ENCODE results near the gene KLF11.

- TF ChIP-seq CTCF (IDR thresholded peaks at IDR 0.05; ENCODE audit: insufficient read depth, low read length) (no peak), SPI1 (IDR thresholded peaks at IDR 0.05; ENCODE audit: borderline replicate concordance, low read depth) (no peak), POLR2AphosphoS5 (IDR thresholded peaks at IDR 0.05; ENCODE audit: low read depth) (no peak)
Observed at GRCh38 chr2:10009271-10009810, 34.0 kb upstream of the KLF11 start.
